ENCODE data around the gene VGLL4.

DNA sequence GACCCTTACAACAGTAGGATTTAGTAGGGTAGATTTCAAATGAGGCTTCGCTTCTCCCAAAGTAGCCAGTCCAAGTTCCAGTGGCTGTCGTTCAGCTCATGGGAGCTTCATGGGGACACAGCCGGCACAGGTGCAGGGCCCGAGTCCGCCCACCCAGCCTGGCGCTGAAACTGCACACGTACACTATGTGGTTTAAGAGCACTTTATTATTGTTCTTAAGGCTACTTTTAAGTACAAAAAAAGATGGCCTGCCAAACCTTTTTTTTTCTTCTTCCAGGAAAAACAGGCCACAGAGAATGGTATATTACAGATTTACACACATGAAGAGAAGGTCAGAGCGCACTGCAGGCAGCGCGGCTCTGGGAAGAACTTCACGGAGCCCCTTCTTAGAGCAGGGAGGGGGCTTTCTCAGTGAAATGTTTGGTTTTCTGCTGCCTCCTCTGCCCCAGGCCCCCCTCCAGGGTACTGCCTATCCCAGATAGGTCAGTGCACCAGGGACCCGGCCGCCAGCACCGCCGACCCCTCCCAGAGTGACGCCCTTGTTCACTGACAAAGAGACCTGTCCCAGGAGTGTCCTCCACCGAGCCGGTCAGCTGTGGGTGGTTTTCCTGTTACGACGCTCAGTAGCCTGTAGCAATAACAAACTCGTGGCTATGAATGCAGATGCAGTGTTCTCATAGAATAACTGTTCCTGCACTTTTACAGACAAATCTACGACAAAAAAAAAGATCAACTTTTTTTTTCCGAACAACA lies 87.7 kb downstream of the VGLL4 start:
- TF ChIP-seq EZH2phosphoT487 (IDR thresholded peaks at IDR 0.05; ENCODE audit: borderline replicate concordance, low read depth, low read length) = no peak
- TF ChIP-seq, protein P1, sequence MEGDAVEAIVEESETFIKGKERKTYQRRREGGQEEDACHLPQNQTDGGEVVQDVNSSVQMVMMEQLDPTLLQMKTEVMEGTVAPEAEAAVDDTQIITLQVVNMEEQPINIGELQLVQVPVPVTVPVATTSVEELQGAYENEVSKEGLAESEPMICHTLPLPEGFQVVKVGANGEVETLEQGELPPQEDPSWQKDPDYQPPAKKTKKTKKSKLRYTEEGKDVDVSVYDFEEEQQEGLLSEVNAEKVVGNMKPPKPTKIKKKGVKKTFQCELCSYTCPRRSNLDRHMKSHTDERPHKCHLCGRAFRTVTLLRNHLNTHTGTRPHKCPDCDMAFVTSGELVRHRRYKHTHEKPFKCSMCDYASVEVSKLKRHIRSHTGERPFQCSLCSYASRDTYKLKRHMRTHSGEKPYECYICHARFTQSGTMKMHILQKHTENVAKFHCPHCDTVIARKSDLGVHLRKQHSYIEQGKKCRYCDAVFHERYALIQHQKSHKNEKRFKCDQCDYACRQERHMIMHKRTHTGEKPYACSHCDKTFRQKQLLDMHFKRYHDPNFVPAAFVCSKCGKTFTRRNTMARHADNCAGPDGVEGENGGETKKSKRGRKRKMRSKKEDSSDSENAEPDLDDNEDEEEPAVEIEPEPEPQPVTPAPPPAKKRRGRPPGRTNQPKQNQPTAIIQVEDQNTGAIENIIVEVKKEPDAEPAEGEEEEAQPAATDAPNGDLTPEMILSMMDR (conservative IDR thresholded peaks at IDR 0.05; ENCODE audit: low read length) = no peak

Measured in OCI-LY7 (cell line).